GM18505 (cell line): ENCODE measurements around the gene POU2F2.
A peak's percentile ranks its signal among the peaks of the same experiment; 100 is the strongest.
"Not testable (repeated sequence)": the region's sequence is repeated elsewhere in the genome, so short reads cannot be mapped to it uniquely, and the experiment has no call there.

Experiments
- ATAC-seq: cut with Tn5 transposase; IDR thresholded peaks from one replicate; pipeline ENCODE4 v1.9.1; 2021; ENCODE audit not compliant: unreplicated experiment
- POLR2A ChIP-seq: IDR thresholded peaks from 4 replicates; pipeline ENCODE4 v1.6.1; 2011; ENCODE audit warnings: borderline replicate concordance; ENCODE audit not compliant: insufficient read depth, insufficient read length; ENCODE audit errors: extremely low read depth

The POU2F2 gene

GRCh38 chr19:42111811-42112210 lies 20.4 kb downstream of the POU2F2 start:
- no peak for TF ChIP-seq POLR2A
- no peak for ATAC-seq

GRCh38 chr19:42111384-42111783 lies 20.9 kb downstream of the POU2F2 start:
- no peak for ATAC-seq

GRCh38 chr19:42110658-42111057 lies 21.6 kb downstream of the POU2F2 start:
- no peak for ATAC-seq

More at GRCh38 chr19:42111384-42111783, 20.9 kb downstream of the POU2F2 start:
- no peak for TF ChIP-seq POLR2A

GRCh38 chr19:42109896-42110295 lies 22.4 kb downstream of the POU2F2 start:
- ATAC-seq = no peak
- no peak for TF ChIP-seq POLR2A

More at GRCh38 chr19:42110658-42111057, 21.6 kb downstream of the POU2F2 start:
- TF ChIP-seq POLR2A = no peak

GRCh38 chr19:42108527-42109389 lies 23.5 kb downstream of the POU2F2 start:
- no peak for TF ChIP-seq POLR2A
- ATAC-seq = peak; percentile 62

- no peak for TF ChIP-seq POLR2A
- ATAC-seq = no peak
Observed at GRCh38 chr19:42105368-42105767, 26.9 kb downstream of the POU2F2 start.

GRCh38 chr19:42102877-42103276 lies 29.4 kb downstream of the POU2F2 start:
- TF ChIP-seq POLR2A = no peak
- ATAC-seq = no peak

- not testable (repeated sequence) for ATAC-seq
Observed at GRCh38 chr19:42100241-42100640, 32.0 kb downstream of the POU2F2 start.

GRCh38 chr19:42099336-42099925 lies 32.8 kb downstream of the POU2F2 start:
- no peak for ATAC-seq
- TF ChIP-seq POLR2A = no peak

GRCh38 chr19:42098781-42099180 lies 33.5 kb downstream of the POU2F2 start:
- ATAC-seq = no peak
- no peak for TF ChIP-seq POLR2A

- no peak for ATAC-seq
- TF ChIP-seq POLR2A = no peak
Observed at GRCh38 chr19:42097461-42097860, 34.8 kb downstream of the POU2F2 start.

GRCh38 chr19:42096255-42096837 lies 35.9 kb downstream of the POU2F2 start:
- no peak for TF ChIP-seq POLR2A
- no peak for ATAC-seq

GRCh38 chr19:42095814-42096230 lies 36.4 kb downstream of the POU2F2 start:
- ATAC-seq = no peak
- no peak for TF ChIP-seq POLR2A

GRCh38 chr19:42095142-42095813 lies 37.0 kb downstream of the POU2F2 start:
- TF ChIP-seq POLR2A = no peak
- ATAC-seq = no peak

GRCh38 chr19:42093926-42094325 lies 38.3 kb downstream of the POU2F2 start:
- TF ChIP-seq POLR2A = no peak
- no peak for ATAC-seq
